Germinal center (tissue), 1 donor: ENCODE measurements around the gene WDR5B.

Source experiments
- DNase-seq: peaks from one replicate; pipeline ENCODE4 v3.0.0; 2012; ENCODE audit warnings: mixed read lengths, low spot score

The WDR5B gene

GRCh38 chr3:122409446-122409845 is 6.4 kb downstream of the WDR5B start:
- no peak for DNase-seq

DNA sequence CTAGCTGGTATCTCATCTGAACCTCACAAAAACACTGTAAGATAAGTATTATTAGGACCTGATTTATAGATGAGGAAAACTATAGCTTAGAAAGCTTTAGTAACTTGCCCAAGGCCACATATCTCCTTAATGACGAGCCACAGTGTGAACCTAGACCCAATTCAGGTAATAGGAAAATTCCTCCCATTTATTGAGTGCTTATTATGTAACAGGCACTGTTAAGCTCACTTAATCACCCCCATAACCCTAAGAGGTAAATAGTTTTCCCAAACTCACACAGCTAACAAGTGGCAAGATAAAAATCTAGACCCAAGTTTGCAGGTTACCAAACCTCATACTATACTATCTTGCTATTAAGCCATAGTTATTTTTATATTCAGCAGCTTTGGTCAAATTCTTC is 7.9 kb downstream of the WDR5B start:
- no peak for DNase-seq

GRCh38 chr3:122406198-122406597 is 9.7 kb downstream of the WDR5B start:
- no peak for DNase-seq

- no peak for DNase-seq
These were observed 10.8 kb downstream of the WDR5B start for GRCh38 chr3:122405015-122405414.

- no peak for DNase-seq
These were observed 12.4 kb downstream of the WDR5B start for GRCh38 chr3:122403489-122403888.

DNA sequence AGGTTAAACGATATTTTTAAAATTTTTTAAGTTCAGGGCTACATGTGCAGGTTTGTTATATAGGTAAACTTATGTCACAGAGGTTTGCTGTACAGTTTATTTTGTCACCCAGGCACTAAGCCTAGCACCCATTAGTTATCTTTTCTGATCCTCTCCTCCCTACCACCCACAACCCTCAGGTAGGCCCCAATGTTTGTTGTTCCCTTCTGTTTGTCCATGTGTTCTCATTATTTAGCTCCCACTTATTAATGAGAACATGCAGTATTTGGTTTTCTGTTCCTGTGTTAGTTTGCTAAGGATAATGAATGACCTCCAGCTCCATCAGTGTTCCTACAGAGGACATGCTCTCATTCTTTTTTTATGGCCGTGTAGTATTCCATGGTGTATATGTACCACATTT is 16.9 kb downstream of the WDR5B start:
- no peak for DNase-seq

GRCh38 chr3:122397201-122397600 is 18.7 kb downstream of the WDR5B start:
- no peak for DNase-seq

DNA sequence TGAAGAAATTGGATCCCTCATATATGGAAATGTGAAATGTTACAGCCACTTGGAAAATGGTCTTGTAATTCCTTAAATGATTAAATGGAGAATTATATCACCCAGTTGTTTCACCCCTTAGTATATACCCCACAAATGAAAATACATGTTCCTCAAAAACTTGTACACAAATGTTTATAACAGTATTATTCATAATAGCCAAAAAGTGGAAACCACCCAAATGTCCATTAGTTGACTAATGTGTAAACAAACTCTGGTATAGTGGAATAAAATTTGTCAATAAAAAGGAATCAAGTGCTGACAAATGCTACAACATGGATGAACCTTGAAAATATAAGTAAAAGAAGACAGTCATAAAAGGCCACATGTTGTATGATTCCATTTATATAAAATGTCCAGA is 19.4 kb downstream of the WDR5B start:
- DNase-seq = no peak

DNA sequence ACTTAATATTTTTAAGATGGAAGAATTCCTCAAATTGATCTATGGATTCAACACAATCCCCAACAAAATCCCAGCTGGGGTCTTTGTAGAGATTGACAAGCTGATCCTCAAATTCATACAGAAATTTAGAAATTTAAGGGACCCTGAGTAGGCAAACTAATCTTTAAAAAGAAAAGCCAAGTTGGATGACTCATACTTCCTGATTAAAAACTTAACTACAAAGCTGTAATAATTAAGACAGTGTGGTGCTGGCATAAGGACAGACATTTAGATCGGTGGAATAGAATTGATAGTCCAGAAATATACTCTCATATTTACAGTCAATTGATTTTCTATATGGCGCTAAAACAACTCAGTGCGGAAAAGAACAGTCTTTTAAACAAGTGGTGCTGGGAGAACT is 20.3 kb downstream of the WDR5B start:
- no peak for DNase-seq

DNA sequence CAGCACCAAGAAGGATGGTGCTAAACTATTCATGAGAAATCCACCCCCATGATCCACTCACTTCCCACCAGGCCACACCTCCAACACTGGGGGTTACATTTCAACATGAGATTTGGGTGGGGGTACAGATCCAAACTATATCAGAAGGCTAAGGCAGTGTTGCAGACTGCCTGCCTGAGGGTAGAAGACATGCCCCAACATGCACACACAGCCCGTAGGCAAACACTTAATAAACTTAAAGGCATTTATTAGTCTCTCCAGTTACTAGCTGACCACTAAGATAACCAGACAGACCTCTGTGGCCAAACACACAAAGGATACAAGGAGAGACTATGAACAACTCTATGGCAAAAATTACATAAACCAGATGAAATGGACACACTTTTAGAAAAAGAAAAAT is 21.7 kb downstream of the WDR5B start:
- no peak for DNase-seq

DNA sequence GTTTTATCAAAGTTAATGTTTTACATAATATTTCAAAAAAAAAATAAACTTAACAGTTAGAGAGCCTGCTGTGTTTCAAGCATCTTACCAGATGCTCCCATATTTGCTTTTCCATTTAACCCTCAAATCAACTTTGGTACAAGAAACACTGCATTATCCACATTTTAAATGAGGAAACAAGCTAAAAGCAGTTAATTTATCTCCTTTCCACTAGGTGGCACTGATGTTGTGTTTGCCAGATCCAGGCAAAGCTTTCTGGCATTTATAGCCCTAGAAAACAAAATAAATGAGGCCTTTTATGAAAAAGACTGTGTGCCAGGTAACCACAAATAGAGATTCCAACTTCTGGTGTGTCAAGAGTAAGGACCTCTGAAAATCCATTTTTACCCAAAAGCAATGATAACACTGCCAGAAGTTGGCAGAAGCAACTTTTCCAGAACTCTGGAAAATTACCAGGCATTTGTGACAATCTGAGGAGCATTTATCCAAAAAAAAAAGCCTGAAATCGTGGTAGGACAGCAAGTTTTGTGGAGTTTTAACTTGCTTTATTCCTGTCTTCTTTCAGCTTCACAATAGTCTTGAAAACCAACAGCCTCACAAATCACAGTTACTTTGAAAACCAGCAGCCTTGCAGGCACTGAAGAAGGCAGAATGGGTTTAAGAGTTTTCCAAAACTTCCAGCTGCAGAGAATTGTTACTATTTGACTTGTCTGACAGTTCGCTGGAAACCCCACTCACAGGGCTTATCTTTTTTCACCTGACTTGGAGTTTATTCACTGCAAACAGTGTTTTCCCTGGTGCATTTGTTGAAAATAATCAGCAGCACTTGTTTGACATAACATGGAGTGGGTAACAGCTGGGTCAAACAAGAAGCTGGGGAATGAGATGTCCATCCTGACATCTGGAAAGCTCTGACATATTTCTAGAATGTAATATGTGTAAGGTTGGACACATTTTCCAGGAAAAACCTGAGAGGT is 22.7 kb downstream of the WDR5B start:
- DNase-seq = peak; percentile 54

GRCh38 chr3:122391681-122392446 is 24.0 kb downstream of the WDR5B start:
- DNase-seq = no peak

GRCh38 chr3:122390665-122391064 is 25.2 kb downstream of the WDR5B start:
- DNase-seq = no peak

GRCh38 chr3:122389892-122390291 is 26.0 kb downstream of the WDR5B start:
- no peak for DNase-seq

- no peak for DNase-seq
These were observed 26.7 kb downstream of the WDR5B start for GRCh38 chr3:122389197-122389596.

GRCh38 chr3:122387709-122388108 is 28.2 kb downstream of the WDR5B start:
- DNase-seq = no peak

- peak; percentile 93 for DNase-seq
These were observed 31.8 kb downstream of the WDR5B start, which contains the start of gene FAM162A for GRCh38 chr3:122383771-122384697. Gene FAM162A (plus strand): TSS chr3:122384182. CDS start chr3:122384266, 84 bp downstream.

- DNase-seq = peak; percentile 85
These were observed 32.8 kb downstream of the WDR5B start, which contains the start of gene MIX23 for GRCh38 chr3:122382888-122383666. Gene MIX23 (minus strand): TSS chr3:122383231. CDS start chr3:122383224, 7 bp downstream.

DNA sequence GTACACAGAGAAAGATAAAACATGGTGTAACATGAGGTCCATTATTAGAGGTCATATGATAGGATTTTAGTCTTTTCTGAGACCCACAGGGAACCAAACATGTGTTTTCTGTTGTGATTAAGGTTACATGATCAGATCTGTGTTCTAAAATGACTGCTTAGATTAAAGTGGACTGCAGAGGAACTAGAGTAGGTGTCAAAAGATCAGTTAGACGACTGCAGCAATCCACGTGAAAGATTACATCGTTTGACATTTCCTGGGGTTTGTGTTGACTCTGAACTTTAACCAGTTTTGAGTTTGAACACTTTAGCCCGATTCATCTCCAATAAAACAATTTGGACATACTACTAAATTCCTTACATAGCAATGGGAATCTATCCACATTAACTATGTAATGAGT is 37.9 kb downstream of the WDR5B start:
- DNase-seq = no peak

GRCh38 chr3:122374034-122374433 is 41.8 kb downstream of the WDR5B start:
- no peak for DNase-seq

DNA sequence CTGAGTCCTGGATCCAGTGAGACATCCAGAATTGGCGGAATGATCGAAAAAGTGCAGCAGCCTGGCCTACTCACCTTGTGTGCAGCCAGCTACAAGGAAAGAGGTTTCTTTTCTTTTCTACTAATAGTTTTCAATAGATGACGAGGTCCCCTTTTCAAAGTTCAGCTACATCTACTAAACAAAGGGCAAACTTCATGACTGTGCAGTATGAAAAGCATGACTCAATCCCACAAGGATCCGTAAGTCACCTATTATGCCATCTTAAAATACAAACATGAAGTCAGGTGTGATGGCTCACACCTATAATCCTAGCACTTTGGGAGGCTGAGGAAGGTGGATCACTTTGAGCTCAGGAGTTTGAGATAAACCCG is 49.5 kb downstream of the WDR5B start:
- DNase-seq = no peak
